ENCODE data around the gene NOL8.

NOL8 gene

GRCh38 chr9:92312887-92313623, 12.1 kb downstream of the NOL8 start:
- DNase-seq (ENCODE audit: low spot score), result no peak

GRCh38 chr9:92310562-92310961, 14.6 kb downstream of the NOL8 start:
- no peak for DNase-seq (ENCODE audit: low spot score)

GRCh38 chr9:92308893-92309292, 16.3 kb downstream of the NOL8 start:
- no peak for DNase-seq (ENCODE audit: low spot score)

GRCh38 chr9:92300936-92301335, 24.2 kb downstream of the NOL8 start:
- no peak for DNase-seq (ENCODE audit: low spot score)

- DNase-seq (ENCODE audit: low spot score), result no peak
Observed at GRCh38 chr9:92299116-92299515, 26.0 kb downstream of the NOL8 start.

- no peak for DNase-seq (ENCODE audit: low spot score)
Observed at GRCh38 chr9:92298036-92298435, 27.1 kb downstream of the NOL8 start.

GRCh38 chr9:92297611-92298010, 27.5 kb downstream of the NOL8 start:
- DNase-seq (ENCODE audit: low spot score), result no peak

GRCh38 chr9:92295827-92296258, 29.3 kb downstream of the NOL8 start:
- no peak for DNase-seq (ENCODE audit: low spot score)

GRCh38 chr9:92295240-92295790, 29.8 kb downstream of the NOL8 start:
- DNase-seq (ENCODE audit: low spot score), result no peak

- no peak for DNase-seq (ENCODE audit: low spot score)
Observed at GRCh38 chr9:92294297-92294676, 30.9 kb downstream of the NOL8 start.

- DNase-seq (ENCODE audit: low spot score), result peak; percentile 100
Observed at GRCh38 chr9:92293452-92294296, 31.5 kb downstream of the NOL8 start, which contains the start of gene IARS1. Gene IARS1 (minus strand): TSS chr9:92293697. CDS start chr9:92289419, 4,278 bp downstream.

GRCh38 chr9:92293075-92293354, 32.1 kb downstream of the NOL8 start:
- no peak for DNase-seq (ENCODE audit: low spot score)

- no peak for DNase-seq (ENCODE audit: low spot score)
Observed at GRCh38 chr9:92292338-92293074, 32.6 kb downstream of the NOL8 start.

GRCh38 chr9:92291577-92291976, 33.6 kb downstream of the NOL8 start:
- DNase-seq (ENCODE audit: low spot score), result no peak

- DNase-seq (ENCODE audit: low spot score), result no peak
Observed at GRCh38 chr9:92290785-92291429, 34.2 kb downstream of the NOL8 start.

- DNase-seq (ENCODE audit: low spot score), result no peak
Observed at GRCh38 chr9:92289708-92290390, 35.3 kb downstream of the NOL8 start.

- no peak for DNase-seq (ENCODE audit: low spot score)
Observed at GRCh38 chr9:92279302-92279701, 45.8 kb downstream of the NOL8 start.

GRCh38 chr9:92278110-92278509, 47.0 kb downstream of the NOL8 start:
- no peak for DNase-seq (ENCODE audit: low spot score)

- DNase-seq (ENCODE audit: low spot score), result no peak
Observed at GRCh38 chr9:92276331-92277032, 48.7 kb downstream of the NOL8 start.

GRCh38 chr9:92275541-92275940, 49.6 kb downstream of the NOL8 start:
- no peak for DNase-seq (ENCODE audit: low spot score)

GRCh38 chr9:92270511-92270910, 54.6 kb downstream of the NOL8 start:
- no peak for DNase-seq (ENCODE audit: low spot score)

Measured in CD4-positive, alpha-beta T cell treated with Interleukin-15 for 4 hours (primary cell).